ENCODE data around the gene SASS6.

Gene SASS6, protein sequence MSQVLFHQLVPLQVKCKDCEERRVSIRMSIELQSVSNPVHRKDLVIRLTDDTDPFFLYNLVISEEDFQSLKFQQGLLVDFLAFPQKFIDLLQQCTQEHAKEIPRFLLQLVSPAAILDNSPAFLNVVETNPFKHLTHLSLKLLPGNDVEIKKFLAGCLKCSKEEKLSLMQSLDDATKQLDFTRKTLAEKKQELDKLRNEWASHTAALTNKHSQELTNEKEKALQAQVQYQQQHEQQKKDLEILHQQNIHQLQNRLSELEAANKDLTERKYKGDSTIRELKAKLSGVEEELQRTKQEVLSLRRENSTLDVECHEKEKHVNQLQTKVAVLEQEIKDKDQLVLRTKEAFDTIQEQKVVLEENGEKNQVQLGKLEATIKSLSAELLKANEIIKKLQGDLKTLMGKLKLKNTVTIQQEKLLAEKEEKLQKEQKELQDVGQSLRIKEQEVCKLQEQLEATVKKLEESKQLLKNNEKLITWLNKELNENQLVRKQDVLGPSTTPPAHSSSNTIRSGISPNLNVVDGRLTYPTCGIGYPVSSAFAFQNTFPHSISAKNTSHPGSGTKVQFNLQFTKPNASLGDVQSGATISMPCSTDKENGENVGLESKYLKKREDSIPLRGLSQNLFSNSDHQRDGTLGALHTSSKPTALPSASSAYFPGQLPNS

DNA sequence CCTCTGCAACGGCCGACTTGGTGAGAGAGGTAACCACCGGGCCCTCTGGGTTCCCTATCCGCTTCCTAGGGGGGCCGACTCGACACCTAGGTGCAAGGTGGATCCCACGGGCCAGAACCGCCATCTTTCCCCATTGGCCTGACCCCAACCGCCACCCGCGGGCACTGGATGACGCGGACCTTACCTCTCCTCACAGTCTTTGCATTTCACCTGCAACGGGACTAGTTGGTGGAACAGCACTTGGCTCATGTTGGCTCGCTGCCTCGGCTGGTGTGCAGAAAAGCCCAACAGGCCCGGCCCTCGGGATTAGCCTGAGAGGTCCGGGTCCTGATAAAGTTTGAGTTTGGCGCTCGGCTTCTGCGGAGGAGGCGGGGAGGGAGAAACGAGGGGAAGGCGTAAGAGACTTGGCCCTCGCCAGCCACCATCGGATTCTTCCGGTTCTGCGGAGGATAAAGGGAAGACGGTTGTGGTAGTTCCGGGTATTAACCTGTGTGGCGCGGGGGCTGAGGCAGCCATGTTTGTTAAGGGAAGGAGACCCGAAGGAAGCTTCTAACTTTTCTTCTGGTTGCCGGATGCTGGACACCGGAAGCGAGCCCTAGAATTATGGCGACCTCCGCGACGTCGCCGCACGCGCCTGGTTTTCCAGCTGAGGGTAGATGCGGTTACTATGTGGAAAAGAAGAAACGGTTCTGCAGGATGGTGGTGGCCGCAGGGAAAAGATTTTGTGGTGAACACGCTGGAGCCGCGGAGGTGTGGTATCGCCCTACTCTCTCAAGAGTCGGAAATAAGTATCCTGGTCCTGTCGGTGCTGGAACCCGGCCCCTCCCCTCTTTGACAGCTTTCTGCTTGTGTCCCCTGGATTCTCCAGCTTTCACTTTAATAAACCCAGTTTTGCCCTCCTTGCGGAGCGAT is at the start of gene SASS6, which contains the start of gene TRMT13:
Gene SASS6, minus strand, starts transcription at position 365 of the 912 bp plus-strand sequence. Its CDS starts 116 bp downstream, at position 249.
Gene TRMT13, plus strand, starts transcription at position 598 of the 912 bp plus-strand sequence. Its CDS starts 6 bp downstream, at position 604.
- in situ Hi-C loops (cut with MboI; ENCODE audit: low sequenced_read_pairs) = no loop called here

DNA sequence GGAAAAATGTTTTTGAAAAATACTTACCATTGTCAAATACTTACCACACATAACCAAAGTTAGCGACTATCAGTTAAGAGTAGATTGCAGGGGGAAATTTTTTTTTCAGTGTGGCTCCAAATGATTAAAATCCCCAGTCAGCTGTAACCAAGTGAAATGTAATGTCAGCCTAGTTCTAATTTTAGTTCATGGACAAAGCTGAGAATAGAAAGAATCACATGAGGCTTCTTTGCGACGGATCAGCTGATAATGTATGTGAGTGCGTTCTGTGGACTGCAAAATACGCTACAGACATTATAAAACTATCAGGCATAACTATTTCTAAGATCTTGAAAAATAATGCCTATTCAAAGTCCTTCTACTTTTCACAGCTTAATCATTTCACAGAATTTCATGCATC is 45.4 kb upstream of the SASS6 start, which contains the start of gene LRRC39:
Gene LRRC39, minus strand, starts transcription at position 166 of the 400 bp plus-strand sequence. CDS start 9,740 bp downstream, outside the sequence.
- in situ Hi-C loops (cut with MboI; ENCODE audit: low sequenced_read_pairs) = no loop called here

DNA sequence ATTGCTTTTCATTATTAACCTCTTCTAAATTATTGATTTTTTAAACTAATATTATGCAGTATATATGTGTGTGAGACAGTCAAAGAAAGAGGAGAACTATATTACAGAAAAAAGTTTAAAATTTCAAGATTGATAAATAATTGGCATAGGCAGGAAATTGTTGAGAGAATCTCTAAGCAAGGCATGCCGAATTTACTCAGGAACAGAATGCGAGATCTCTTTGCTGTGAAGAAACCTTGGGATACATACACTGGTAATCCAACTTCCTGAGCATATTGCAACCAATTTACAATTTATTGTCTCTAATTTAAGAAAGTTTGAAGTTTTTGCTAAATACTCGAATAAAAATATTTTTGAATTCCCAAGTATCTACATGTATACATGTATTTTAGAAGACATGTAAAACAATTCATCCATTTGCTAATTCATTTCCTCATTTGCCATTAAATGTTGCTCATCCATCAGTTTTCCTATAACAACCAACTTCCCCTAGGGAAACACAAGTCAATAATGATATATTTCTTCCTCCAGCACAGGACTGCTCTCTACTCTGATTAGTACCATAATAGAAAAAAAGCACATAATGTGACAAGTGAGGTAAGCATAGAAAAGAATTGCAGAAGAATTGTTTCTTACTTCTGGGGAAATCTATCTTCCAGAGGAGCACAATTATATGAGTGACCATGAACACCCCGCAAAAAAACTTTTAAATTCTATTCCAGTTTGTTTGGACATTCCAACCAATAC is 44.7 kb upstream of the SASS6 start:
- in situ Hi-C loops (cut with MboI; ENCODE audit: low sequenced_read_pairs) = no loop called here

DNA sequence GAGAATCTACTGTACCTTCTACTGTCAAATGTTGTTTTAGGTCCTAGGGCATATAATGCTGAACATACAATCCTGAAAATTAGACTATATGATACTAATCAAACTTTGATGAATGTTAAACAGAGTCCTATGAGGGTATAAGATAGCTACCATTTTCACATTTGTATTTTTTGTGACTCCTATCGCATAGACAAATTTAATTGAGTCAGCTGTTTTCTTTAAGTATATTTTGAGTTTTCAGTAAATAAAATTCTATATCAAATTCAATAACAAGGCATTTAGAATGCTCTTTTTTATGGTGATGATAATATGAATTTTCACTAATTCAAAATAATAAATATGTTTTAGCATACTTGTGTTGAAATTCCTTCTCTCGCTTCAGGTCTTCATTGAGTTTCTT is 35.3 kb upstream of the SASS6 start:
- in situ Hi-C loops (cut with MboI; ENCODE audit: low sequenced_read_pairs) = no loop called here

DNA sequence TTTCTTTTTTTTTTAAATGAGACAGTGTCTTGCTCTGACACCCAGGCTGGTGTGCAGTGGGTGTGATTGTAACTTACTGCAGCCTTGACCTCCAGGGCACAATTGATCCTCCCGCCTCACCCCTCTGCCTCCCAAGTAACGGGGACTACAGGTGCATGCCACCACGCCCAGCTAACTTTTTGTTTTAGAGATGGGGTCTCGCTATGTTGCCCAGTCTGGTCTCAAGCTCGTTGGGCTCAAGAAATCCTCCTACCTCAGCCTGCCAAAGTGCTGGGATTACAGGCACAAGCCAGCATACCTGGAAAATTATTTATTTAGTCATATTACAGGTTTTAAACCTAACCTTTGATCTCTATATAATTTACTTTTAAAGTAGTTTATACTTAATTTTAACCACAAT is 32.0 kb upstream of the SASS6 start:
- in situ Hi-C loops (cut with MboI; ENCODE audit: low sequenced_read_pairs) = no loop called here

DNA sequence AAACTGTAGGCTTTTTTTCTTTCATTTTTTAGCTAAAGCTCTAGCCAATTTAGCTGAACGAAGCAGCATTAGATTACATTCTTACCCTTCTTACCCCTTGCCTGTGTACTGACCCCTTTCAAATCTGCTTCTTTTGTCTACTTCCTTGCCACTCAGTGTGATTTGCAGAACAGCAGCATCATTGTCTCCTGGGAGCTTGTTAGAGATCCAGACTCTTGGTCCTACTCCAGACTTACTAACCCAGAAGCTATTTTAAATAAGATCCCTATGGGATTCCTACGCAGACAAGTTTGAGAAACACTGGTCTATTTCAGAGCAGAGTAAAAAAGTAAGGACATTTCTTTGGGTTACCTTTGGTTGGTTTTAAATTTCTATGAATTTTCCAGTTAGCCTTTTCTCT is 31.5 kb upstream of the SASS6 start:
- in situ Hi-C loops (cut with MboI; ENCODE audit: low sequenced_read_pairs) = no loop called here

DNA sequence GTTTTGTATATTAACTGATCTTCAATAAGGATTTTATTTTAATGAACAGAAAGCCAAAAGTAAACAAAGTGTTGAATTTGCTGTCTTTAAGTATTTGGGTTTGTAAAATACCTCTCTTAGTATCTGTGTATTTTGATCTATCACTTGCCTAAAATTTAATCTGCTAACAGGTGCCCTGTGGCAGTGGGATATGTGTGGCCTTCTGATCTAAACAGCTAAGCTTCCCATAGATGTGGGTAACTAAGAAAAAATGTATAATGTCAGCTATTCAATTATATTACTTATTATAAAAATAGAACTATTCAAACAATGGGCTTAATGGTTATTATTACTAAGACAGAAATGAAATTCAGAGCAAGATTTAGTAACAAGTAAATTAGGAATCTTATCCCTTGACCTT is 30.2 kb upstream of the SASS6 start:
- in situ Hi-C loops (cut with MboI; ENCODE audit: low sequenced_read_pairs) = no loop called here

DNA sequence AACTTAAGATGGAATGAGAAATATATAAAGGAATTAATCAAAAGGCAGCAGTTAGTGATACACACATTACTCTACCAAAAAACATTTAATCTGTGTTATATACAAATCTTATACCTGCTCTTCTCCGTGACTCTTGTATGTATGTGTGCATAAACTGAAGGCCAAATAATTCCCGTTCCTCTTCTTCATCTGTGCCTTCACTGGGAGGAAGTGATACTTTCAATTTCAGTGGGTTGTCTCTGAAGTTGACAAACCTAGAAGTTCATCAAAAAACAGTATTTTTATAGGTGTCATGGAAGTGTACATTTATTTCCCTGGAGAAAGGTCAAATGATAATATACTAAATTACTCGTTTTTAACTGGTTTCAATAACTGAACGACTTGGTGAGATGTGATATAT is 19.5 kb upstream of the SASS6 start:
- in situ Hi-C loops (cut with MboI; ENCODE audit: low sequenced_read_pairs) = no loop called here

DNA sequence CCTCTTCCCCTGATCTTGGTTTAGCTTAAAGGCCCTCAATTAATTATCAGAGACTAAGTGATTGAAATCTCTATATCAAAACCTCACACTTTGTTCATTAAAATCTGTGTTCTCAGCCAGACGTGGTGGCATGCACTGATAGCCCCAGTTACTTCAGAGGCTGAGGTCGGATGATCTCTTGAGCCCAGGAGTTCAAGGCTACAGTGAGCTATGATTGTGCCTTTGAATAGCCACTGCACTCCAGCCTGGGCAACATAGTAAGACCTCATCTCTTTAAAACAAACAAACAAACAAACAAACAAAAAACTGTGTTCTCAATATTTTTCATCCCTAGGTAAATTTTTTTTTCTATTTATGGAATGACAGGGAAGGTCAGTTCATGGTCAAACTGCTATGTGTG is 18.9 kb upstream of the SASS6 start:
- in situ Hi-C loops (cut with MboI; ENCODE audit: low sequenced_read_pairs) = no loop called here

DNA sequence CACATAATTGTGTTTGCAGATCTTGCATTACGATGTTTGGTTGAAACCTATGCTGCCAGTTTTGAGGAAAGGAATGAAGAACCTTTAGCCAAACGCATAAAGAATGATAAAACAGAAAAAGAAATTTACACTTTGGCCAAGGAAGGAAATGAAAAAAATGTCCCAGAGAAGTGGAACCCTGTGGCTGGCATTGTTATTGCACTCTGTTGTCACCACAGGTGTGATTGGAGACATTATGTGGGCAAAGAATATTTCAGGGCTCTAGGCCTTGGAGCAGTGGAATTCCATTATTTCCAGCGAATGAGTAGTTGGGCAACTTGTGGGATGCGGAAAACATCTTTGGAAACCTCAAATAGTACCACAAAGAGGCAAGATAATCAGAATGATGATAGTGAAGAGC is 15.1 kb upstream of the SASS6 start:
- in situ Hi-C loops (cut with MboI; ENCODE audit: low sequenced_read_pairs) = no loop called here

DNA sequence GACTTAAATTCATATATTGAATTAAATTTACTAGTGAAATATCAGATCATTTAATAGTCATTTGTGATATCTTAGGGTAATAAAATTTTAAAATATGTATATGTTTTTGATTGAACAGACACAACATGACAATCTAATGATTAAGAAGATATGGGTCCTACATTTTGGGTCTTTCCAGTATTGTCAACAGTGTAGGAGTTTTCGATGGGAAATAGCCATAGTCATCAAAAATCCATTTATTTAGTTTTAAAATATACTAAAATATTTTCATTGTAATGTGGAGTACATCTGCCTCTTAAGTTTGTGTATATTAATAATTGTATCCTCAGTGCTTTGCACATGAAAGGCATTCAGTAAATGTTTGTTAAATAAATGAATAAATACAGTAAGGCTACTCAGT is 14.2 kb upstream of the SASS6 start:
- in situ Hi-C loops (cut with MboI; ENCODE audit: low sequenced_read_pairs) = no loop called here

DNA sequence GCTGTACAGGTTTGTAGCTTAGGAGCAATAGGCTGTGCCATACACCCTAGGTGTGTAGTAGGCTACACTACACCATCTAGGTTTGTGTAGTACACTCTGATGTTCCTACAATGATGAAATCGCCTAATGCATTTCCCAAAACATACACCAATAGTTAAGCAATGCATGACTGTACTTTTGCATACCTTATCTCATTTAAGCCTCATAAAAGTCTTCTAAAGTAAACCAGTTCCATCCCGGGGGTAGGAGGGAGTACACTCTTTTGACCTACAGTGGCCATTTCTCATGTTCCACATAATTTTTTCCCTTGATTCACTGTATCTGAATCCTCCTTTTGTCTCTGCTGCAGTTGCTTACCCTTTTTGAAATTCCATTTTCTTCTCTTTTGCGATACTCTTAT is 12.4 kb upstream of the SASS6 start:
- in situ Hi-C loops (cut with MboI; ENCODE audit: low sequenced_read_pairs) = no loop called here

DNA sequence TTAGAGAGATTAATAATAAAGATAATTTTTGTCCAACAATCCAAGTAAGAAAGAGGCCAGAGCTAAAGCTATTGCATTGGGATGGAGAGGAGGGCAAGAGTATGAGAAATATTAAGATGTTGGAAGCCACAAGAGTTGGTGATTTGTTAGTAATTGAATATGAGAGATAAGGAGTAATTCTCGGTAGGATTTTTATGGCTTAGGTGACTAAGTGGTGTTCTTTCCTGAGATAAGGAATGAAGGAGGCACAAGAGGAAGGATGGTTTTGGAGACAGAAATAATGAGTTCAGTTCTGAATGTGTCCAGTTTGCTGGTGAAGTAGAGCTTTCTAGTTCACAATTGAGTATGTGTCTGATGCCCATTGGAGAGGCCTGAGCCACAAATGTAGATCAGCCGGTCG is 9.6 kb upstream of the SASS6 start:
- in situ Hi-C loops (cut with MboI; ENCODE audit: low sequenced_read_pairs) = no loop called here

DNA sequence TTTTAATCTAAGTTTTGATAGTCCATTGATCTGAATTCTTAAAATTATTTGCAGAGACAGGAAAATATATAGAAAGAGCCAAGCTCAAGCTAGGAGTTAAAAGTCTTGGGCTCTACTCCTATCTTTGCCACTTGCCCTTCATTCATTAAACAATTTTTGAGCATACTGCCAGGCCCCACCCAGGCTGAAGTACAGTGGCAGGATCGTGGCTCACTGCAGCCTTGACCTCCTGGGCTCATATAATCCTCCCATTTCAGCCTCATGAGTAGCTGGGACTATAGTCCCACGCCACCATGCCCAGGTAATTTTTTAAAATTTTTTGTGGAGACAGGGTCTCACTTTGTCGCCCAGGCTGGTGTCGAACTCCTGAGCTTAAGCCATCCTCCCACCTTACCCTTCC is 8.5 kb upstream of the SASS6 start:
- in situ Hi-C loops (cut with MboI; ENCODE audit: low sequenced_read_pairs) = no loop called here

DNA sequence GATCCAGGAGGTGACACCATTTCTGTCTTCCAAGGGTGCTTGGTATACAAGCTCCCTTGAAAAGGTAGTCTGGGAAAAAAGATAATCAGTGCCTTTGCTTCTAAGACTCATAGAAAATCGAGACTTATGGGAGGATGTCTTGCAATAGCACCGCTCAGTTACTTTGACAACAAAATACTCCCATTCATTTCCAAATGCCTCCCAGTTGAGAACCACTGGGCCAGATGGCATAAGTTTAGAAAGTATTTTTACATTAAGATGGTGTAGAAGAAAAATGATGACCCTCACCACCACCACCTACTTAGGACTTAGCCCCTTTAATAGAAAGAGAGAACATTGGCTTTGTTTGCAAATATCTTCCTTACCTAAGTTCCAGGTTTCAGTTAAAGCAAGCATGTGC is 4.9 kb upstream of the SASS6 start:
- in situ Hi-C loops (cut with MboI; ENCODE audit: low sequenced_read_pairs) = no loop called here

DNA sequence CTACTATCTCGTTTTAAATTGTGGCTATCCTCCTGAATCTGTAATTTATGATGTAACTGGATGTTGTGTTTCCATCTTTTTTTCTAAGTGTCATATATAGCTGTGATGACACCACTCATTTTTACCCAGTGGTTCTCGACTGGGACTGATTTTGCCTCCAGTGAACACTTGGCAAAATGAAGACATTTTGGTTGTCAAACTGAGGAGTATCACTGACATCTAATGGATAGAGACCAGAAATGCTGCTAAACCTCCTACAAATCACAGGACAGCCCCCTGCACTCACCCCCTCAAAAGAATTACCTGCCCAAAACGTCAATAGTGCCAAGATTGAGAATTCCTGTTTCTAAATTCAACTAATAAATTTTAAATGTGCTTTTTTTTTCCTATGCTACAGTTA is 2.1 kb upstream of the SASS6 start:
- in situ Hi-C loops (cut with MboI; ENCODE audit: low sequenced_read_pairs) = no loop called here

DNA sequence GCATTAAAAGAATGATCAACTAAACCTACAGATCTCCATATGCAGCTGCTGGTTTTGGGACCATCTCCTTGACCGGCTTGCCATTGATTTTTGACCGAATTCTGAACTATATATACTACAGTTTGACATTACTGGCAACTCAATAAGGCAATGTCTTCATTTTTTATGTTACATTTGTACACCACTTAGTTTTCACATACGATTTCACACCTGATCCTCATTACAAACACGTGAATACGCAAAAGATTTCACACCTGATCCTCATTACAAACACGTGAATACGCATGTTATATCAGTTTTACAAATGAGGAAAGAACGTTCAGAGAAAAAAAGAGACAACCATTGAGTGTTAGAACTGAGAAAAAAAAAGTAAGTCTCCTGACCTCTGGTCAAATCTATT is 1.1 kb downstream of the SASS6 start:
- in situ Hi-C loops (cut with MboI; ENCODE audit: low sequenced_read_pairs) = no loop called here

DNA sequence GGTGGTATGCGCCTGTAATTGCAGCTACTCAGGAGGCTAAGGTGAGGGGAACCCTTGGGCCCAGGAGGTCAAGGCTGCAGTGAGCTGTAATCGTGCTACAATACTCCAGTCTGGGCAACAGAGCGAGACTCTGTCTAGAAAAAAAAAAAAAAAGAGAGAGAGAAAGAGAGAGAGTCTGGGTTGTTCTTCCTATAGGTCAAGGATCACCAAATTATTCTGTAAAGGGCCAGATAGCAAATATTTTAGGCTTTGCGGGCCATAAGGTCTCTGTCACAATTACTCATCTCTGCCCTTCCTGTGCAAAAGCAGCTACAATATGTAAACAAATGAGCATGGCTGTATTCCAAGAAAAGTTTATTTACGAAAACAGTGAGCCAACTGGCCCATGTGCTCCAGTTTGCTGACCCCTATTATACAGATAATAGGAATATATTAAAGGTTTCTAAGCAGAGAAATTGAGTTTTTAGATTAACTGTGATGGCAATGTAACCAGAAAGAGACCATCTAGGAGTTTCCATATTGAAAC is 2.1 kb downstream of the SASS6 start:
- in situ Hi-C loops (cut with MboI; ENCODE audit: low sequenced_read_pairs) = no loop called here

DNA sequence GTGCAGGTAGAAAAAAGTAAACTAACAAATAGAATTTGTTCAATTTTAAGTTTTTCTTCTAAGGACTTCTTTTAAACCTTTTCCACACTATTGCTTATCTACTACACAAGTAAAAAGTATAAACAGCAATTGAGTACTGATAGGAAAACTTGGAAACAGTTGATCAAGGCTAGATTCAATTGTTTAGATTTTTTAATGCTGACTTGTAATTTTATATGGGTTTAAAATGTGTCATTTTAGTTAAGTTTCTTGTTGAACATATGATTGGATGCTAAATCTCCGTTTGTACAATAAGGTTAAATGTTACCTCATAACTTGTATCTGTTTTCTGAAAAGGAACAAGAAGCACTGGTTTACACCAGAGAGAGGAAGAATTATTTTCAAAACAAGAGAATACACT is 5.5 kb downstream of the SASS6 start:
- in situ Hi-C loops (cut with MboI; ENCODE audit: low sequenced_read_pairs) = no loop called here

DNA sequence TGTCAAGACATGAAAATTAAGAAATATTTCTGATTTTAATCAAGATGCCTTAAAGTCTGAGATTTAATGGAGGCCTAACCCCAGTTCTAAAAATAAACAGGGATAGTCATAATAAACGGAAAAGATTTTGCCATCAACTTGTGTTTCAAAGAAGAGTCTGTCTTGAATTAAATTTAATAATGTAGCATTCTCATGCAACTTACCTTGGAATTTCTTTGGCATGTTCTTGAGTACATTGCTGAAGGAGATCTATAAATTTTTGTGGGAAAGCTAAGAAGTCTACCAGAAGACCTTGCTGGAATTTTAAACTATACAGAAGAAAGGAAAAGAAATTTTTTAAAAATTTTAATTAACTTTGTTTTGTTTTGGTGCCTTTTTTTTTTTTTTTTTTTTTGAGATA is 10.6 kb downstream of the SASS6 start:
- in situ Hi-C loops (cut with MboI; ENCODE audit: low sequenced_read_pairs) = no loop called here

Data from HL-60/S4 treated with phorbol 12-myristate 13-acetate at 8.2 ng/mL for 4 days and 3 days (cell line).